ENCODE data around the gene UBE2E2.

DNA sequence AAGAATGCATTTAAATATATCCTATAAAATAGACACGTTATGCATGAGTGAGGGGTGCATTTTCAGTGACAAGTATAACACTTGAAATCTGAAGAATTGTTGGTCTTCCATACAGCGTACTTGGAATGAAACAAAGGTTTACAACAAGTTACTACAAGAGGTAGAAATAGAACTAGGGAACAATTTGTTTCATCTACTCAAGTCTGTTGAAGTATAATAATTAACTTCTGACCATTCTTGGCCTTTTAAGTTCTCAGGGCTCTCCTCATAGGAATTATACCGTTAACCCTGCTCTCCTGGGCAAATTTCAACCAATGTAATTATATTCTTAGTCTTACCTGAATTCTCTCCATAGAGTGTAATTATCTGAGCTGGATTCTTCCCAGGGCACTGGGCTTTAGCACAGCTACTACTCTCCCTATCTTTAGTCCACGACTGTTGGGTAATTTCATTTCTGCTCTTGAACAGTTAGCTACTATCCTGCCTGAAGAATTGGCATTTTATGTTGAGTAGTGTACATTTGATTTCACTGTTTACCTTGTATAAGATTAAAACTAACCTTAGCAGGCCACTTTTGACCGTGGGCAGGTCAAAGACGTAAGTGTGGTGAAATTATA, 100.6 kb downstream of the UBE2E2 start:
- TF ChIP-seq CTCF (IDR thresholded peaks at IDR 0.05), result no peak
- TF ChIP-seq POLR2A (IDR thresholded peaks at IDR 0.05), result no peak

Measured in esophagus squamous epithelium (tissue), 4 donors.